ENCODE measurements around the gene ZDHHC5.

DNA sequence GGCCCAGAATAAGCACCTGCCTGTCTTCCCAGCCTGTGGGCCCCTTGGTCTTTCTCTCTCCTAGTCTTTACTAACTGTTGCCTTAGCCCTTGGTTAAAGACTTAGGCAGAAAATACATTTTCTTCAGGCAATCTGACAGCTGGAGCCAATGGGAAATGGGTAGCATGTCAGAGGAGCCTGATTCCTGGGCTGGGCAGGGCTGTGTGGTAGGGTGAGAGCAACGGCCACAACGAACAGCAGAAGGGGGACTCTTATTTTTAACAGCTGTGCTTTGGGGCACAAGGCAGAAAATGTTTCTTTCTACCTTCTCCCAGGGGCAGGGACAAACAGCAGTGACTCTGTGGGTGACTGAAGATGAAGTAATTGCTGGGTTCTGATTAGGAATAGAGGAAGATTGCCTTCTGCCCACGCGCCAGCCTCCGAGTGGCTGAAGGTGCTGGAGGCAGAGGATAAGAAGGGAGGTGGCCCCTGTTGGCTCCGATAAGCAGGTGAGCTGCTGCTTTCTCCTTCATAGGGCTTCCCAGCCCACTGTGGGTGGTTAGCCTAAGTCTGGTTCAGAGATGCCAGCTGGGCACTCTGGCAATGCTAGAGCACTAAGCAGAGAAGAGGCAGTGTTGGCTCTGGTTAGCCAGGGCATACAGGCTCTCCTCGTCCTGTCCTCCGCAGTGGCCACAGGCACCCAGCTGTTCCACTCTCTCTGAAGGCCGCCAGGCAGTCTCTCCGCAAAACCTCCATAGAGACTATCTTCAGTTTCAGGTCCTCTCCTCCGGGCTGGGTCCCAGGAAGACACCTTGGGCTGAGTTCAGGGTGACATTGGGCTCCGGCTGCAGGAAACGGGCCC is 19.7 kb upstream of the ZDHHC5 start:
- TF ChIP-seq EP300 (IDR thresholded peaks at IDR 0.05) (no peak), CTCF (IDR thresholded peaks at IDR 0.05) (no peak), POLR2A (IDR thresholded peaks at IDR 0.05) (no peak), POLR2AphosphoS5 (IDR thresholded peaks at IDR 0.05) (no peak)
